GM19452 (cell line): ENCODE results near the gene LARGE1.

Experiments
- ATAC-seq: cut with Tn5 transposase; IDR thresholded peaks from one replicate; pipeline ENCODE4 v1.9.1; 2021; ENCODE audit not compliant: unreplicated experiment

The LARGE1 gene

DNA sequence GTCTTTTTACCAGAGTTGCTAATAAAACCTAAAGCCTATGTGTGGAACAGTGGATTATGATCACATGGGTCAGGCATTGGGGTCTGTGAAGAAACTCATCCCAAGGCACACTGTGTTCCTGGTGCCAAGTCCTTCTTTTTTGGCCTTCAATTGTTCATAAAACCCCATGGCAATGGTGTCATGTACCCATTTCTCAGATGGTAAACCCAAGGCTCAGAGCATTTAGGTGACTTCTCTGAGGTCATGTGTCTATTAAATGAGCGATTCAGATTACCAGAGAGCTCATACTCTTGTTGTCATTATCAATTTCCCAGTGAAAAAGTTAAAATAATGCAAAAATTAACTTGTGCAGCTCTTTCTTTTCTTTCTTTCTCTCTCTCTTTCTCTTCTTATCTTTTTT lies 589.3 kb downstream of the LARGE1 start:
- ATAC-seq = no peak

DNA sequence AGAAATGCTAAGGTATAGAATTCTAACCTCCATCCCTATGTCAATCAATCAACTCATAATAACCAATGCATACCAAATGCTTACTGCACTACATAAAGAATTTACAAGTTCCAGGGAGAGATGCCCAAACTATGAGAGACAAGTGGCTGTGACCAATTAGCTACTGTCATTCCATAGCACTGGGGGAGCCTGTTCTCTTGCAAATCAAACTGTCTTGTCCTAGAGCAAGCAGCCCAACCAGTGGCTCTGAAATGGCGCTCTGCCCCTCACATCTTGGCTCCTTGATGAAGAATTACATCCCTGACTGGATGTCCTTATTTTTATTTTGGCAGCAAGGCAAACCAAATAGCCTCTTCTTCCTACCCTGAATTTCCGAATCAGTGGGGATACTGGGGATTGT lies 589.7 kb downstream of the LARGE1 start:
- no peak for ATAC-seq

DNA sequence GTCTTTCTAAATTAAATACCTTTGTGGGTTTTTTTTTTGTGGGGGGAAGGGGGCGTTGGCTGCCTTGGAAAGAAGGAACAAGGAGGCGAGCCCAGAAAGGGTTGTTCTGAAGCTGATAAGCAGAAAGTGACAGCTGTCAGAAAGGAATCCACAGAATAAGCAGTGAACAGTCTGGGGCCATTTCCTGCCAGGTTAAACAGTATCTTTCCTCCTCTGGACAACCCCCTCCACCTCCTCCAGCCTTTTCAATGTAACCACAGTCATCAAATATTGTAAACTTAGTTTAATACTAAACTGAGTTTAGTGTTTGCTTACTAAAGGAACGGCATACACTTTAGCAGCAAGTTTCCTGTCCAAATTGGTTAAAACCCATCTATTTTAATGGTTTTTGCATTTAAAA lies 590.9 kb downstream of the LARGE1 start:
- no peak for ATAC-seq

DNA sequence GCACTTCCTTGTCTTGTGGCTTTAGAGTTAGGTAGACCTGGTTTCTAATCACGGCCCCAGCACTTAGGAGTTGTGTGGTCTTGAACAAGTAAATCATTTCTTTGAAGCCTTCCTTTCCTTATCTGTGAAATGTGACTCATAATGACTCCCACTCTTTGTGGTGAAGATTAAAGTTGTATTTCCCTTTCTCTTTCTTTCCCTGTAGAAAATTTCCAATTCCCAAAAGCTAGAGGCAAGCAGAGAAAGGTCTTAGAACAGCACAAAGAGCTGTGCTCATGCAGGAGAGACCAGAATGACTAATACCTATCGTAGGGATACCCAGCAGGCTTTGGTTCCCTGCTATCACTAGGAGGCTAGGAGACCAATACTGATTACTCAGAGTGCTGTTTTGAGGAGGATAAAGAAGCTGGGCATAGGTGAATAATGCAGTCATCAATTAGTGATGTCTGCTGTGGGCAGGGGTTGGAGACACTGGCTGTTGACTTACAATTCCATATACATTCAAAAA lies 591.4 kb downstream of the LARGE1 start:
- ATAC-seq = no peak

DNA sequence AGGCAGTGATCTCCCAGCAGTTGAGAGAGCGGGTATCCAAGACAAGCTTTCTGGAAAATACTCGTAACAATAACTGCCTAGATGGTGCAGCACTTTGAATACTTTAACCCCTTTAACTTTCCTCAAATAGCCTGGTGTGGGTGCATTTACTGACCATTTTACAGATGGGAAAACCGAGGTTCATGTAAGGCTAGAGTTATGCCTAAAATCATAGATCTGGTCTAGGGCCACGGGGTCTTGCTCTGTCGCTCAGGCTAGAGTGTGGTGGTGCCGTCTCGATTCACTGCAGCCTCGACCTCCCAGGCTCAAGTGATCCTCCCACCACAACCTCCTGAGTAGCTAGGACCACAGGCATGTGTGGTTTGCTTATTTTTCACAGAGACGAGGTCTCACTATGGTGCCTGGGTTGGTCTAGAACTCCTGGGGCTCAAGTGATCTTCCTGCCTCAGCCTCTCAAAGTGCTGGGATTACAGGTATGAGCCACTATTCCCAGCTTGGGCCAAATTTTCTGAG lies 592.9 kb downstream of the LARGE1 start:
- no peak for ATAC-seq

DNA sequence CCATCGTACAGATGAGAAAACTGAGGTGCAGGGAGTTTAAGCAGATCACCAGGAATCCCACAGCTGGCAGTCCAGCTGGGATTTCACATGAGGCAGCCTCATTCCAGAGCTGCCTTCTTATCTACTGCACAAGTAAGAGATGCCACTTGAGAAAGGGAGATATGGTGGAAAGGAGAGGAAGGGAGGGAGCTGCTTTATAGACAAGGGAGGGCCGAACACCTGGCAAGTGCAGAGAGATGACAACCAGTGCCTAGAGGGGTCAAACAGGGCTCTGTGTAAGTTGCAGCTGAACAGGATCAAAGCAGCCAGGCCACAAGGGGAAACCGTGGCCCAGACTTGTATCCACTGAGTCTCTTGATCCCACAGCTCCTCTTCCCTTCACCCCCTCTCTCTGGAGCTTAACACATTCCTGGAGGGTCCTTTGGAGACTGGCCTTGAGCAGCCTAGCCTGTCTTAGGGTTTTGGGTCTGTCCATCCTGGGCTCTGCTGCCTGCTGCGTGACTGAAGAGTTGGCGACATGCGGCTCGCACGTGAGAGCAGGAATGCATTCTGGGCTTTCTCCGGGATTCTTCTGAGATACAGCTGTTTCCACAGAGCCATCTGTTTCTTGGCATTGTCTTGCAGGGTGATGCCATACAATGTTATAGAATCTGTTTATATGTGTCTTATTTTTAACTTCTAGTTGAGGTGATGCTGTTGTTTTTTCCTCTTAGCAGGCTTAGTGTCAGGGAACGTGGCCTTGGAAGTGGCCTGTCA lies 593.6 kb downstream of the LARGE1 start:
- ATAC-seq = no peak

DNA sequence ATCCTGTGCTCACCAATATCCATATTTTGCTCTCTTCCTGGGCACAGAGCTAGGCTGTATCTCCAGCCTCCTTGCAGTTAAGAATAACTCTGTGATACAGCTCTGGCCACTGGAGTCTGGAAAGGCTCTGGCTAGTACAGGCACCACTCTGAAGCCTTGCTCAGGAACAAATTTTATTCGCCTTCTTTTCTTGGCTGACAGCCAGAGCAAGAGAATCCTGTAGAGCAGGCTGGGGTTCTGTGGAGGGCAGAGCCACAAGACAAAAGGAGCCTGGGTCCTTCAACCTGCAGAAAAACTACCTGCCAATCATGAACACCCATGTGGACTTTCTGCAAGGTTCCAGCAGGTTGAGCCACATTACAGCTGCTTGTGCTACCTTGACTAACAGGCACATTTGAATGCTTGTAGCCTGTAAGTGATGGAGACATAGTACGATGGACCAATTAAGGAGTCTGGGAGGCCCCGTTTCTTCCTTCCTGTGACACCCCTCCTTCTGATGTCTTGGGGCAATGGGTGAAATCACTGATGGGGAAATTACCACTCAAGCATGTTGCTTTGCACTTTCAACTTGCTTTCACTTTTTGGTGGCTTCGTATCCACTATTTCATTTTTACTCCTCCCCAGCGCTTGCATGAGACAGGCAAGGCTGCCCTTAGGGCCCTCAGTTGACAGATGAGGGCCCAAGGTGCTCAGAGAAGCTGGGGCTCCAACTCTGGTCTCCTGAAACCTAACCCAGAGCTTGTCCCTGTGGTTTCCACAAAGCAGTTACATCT lies 594.9 kb downstream of the LARGE1 start:
- peak; percentile 54 for ATAC-seq

DNA sequence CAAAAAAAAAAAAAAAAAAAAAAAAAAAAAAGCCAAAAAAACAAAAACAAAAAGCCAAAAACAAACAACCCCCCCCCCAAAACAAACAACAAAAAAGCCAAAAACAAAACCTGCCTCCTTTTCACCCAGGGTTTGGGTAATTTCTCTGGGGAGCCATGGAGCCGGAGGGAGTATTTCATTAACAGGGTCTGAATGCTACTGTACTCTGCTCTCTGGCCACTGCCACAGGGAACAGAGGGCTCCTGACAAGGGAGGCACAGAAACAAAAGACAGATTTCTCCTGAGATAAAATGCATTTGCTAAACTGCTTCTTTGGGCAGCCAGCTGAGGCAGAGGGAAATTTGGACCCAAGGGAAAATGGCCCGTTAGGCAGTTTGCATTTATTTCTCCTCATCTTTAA lies 596.0 kb downstream of the LARGE1 start:
- ATAC-seq = no peak

DNA sequence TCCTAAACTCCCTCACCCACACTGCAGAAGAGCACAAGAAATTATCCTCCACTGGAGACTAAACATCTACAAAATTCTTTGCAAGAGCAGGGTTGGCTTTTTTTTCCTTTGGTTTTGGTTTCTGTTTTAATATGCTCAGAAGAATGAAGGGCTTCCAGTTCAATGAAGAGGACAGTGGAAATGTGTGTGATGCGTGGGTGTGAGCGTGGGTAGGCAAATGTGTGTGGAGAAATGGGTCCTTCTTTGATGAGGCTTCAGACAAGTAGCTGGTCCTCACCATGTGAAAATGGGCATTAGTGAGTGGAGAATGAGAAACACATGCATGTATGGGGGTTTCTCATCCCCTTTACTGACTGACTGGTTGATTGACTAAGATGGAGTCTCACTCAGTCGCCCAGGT lies 598.8 kb downstream of the LARGE1 start:
- no peak for ATAC-seq

DNA sequence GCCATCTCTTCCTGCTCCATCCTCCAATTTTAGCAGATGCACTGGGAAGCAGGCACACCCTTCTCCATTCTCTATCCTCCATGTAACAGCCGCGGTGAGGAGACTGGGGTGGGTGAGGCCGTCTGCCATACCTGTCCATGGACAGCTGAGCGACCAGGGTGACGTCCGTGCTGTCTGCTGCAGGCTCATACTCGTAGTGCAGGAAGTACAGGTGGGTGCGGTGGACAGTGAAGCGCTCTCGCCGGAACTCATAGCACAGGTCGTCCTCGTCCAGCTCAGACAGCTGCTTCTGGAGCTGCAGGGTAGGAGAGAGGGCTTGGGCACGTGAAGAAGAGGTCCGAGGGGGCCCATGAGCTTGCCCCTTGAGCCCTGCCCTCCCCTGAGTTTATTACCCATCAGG lies 604.3 kb downstream of the LARGE1 start:
- no peak for ATAC-seq

DNA sequence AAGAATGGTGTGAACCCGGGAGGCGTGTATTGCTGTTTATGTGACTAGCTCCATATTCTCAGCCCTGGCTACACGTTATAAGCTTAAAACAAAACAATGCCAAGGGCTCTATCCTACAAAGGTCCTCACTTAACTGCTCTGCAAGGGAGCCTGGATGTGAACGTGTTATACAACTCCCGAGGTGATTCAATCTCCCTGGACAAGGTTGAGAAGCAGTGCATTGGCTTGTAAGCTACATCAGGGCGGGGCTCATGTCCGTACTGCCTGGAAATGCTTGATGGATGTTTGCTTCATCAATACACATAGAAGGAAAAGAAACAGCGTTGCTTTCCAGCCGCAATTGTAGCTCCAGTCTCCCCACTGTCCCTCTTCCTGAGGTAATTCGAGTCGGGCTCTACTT lies 605.2 kb downstream of the LARGE1 start:
- ATAC-seq = no peak

DNA sequence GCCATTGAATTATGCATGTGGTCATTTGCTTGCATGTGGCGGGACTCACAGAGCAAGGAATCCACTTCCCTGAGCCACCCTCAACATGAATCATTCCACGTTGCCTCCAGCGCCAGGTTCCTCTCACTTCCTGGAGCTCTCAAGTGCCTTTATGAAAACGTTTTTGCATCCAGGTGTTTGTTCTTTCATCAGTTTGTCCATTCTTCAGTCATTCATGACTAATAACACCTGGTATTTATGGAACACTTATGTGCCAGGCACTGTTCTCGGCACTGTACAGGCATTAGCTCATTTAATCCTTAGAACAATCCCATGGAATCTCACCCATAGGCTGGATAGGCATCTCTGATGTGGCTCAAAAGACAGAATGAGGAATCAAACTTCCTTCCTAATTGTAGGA lies 606.0 kb downstream of the LARGE1 start:
- ATAC-seq = no peak

DNA sequence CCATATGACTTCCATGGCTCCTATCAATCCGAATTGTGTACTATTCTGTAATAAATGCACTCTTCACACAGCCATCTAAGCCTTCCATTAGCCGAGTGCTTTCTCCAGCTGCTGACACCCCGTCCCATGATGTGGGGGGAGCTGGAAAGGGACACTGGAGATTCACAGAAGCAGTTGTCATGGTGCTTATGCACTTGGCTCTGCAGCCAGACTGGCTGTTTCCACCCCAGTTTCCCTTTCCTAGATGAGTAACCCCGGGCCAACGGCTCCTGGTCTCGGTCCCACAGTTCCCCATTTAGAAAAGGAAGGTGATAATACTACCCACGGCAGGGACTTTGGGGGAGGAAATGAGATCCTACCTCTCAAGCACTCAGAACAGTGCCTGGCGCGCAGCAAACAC lies 617.2 kb downstream of the LARGE1 start:
- no peak for ATAC-seq

DNA sequence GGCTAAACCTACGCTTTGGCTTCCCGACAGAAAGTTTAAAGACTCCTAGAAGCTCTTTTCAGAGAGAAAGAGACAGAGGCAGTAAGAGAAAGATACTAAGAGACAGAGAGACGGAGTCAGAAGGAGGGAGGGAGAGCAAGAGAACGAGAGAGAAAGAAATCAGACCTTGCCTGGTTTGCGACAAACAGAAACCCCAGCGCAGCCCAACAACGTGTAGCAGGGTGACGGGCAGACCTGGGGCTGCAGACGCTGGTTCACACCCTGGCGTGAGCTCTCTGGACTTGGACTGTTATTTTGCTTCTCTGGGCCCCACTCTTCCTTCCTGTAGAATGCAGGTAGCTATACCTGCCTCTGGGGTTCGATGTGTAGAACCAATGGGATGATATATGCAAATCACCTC lies 617.7 kb downstream of the LARGE1 start:
- no peak for ATAC-seq

DNA sequence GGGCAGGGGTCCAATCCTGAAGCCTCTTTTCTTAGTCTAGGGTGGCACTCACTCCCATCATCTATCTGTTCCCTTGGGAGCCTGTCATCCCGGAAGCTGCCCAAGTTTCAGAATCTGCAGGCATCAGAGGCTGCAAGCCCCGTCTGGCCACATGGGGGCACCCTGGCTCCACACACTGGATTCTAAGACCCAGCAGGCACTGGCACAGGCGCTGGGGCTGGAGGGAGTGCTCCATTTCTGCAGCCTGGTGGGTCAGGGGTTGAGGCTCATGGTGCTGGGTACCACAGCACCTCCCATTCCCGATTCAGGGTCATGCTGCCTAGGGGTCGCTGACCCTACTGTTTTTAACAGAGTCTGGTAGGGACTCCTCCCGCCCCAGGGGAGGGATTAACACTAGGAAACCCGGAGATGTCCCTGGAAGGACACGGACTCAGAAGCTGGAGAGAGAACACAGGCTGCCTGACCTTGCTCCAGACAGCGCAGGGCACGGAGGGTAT lies 618.2 kb downstream of the LARGE1 start:
- no peak for ATAC-seq

DNA sequence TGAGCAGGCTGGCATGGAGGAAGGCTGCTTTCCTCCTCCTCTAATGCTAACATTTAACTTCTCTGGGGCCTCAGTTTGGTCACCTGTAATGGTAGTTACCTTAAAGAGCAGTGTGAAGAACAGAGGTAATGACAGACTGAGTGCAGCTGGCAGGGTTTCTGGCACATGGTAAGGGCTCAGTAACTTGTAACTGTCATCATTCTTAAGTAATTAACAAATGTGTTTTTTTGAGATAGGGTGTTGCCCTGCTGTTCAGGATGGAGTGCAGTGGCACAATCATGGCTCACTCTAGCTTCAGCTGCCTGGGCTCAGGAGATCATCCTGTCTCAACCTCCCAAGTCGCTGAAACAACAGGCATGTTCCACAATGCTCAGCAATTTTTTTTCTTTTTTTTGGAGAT lies 620.1 kb downstream of the LARGE1 start:
- no peak for ATAC-seq

DNA sequence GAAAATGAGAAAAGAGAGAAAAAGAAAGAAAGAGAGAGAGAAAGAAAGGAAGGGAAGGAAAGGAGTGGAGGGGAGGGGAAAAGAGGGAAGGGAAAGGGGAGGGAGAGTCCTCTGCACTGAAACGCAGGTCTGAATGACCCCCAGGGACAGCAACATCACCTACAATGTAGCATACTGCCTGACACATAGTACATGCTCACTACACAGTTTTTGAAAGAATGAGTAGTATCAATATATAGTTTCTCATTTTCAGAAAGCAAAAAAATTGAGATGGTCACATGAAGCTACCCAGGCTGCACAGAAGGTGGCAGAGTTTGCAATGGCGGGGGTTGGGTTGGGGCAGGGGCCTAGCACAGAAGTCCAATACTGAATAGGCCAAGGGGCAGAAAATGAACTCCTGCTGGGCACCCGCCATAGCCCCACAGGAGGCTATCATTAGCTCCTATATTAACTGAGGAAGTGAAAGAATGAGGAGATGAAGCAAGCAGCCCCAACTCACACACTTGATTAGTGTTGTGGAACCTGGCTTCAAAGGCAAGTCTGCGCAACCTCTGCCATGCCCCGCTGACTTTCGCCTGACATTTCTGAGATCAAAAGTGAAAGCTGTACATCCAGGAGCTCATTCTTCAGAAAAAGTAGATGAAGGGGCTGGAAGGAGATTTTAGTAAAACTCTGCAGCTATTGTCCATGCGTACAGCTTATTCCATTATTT lies 620.9 kb downstream of the LARGE1 start:
- peak; percentile 85 for ATAC-seq

DNA sequence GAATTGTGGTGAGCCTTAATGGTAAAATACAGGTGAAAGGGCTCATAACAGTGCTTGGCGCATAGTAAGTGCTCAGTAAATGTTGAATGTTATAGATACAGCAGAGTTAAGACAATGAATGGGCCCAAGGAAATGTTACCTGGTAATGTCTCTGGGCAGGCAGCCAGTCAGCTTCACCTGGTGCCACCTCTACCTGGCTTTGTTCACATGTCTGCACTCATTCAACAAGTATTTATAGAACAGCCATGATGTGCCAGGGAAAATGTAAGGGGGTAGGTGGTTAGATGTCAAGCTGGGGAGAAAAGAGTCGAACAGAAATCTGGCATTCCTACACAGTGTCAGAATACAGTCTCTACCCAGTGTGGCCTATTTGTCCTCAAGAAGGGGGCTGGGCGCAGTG lies 623.3 kb downstream of the LARGE1 start:
- no peak for ATAC-seq

DNA sequence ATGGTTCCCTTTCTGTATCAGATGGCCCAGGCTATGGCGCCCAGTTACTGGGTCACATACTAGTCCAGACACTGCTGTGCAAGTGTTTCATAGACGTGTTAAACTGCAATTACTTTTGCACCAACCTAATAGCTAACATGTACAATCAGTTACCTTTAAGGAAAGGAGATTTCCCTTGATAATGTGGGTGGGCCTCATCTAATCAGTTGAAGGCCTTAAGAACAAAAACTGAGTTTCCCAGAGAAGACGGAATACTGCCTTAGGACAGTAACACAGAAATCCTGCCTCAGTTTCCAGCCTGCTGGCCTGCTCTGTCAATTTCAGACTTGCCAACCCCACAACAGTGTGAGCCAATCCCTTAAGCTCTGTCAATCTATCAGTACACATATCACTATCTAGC lies 632.2 kb downstream of the LARGE1 start:
- no peak for ATAC-seq

DNA sequence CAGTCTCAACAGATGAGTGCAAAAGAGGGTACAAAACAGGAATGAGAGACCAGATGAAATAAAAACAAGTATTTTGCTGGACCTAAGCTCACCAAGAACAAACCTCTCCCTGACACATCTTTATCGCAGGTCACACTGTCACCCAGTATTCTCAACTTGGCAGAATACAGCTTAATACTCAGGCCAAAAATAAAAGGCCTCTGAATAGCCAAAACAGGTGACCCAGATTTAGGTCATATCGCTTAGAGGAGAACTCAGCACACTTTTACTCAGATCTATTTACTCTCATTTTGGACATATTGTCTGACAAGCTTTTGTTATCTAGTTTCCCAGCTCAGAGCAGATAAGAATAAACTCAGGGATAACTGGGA lies 645.2 kb downstream of the LARGE1 start:
- ATAC-seq = no peak
